Lower lobe of right lung (tissue), 2 donors: ENCODE measurements around the gene SERPINB2. TPM values are rescaled to one million over a fixed set of nuclear protein-coding genes. Genes with fewer than 3 reads are reported as not detected.
A peak's percentile ranks its signal among the peaks of the same experiment; 100 is the strongest.

ENCODE experiments used
- ATAC-seq, 2 donors: fragments of 200-7000 bp; cut with Tn5 transposase; one replicate each; pipeline ENCODE4 v1.9.1; 2020 to 2022; ENCODE audit warnings: mild to moderate bottlenecking in 2 of 2, moderate library complexity in 2 of 2
- DNase-seq: peaks from one replicate; pipeline ENCODE4 v3.0.0-alpha.2; 2020
- H3K27ac ChIP-seq: fragments of 200-600 bp; one replicate; pipeline ENCODE4 v1.8.0; 2022
- H3K27me3 ChIP-seq: fragments of 200-600 bp; one replicate; pipeline ENCODE4 v1.8.0; 2022; ENCODE audit warnings: low read depth
- H3K36me3 ChIP-seq: fragments of 200-600 bp; one replicate; pipeline ENCODE4 v1.8.0; 2022; ENCODE audit warnings: mild to moderate bottlenecking
- H3K4me1 ChIP-seq: fragments of 200-600 bp; one replicate; pipeline ENCODE4 v1.8.0; 2022
- H3K4me3 ChIP-seq: fragments of 200-600 bp; one replicate; pipeline ENCODE4 v1.8.0; 2022; ENCODE audit warnings: mild to moderate bottlenecking
- H3K9me3 ChIP-seq: fragments of 200-600 bp; one replicate; pipeline ENCODE4 v1.8.0; 2022
- intact Hi-C: fragments of 100-400 bp; cut with DNase I; formaldehyde crosslinking; loops from one replicate; pipeline ENCODE4 v1.11.0; 2022
- total RNA-seq: library from RNA; stranded (reverse); fragmentation: NEBNext Ultra II Directional; extraction: Animal tissue kit (Norgen Biotek cat#: 25700); gene quantifications from one replicate; pipeline ENCODE4 v1.2.1, GENCODE V29; 2021
- TF ChIP-seq, protein P1 (sequence below): fragments of 200-600 bp; IDR thresholded peaks from one replicate; pipeline ENCODE4 v1.8.0; 2022; ENCODE audit warnings: antibody characterized with exemption, mild to moderate bottlenecking
- donor health status: DM: no; HTN: yes; CAD: no; lungs with severe emphysema.

Gene SERPINB2
- total RNA-seq, 1 donor from 2014 or later: not detected

DNA sequence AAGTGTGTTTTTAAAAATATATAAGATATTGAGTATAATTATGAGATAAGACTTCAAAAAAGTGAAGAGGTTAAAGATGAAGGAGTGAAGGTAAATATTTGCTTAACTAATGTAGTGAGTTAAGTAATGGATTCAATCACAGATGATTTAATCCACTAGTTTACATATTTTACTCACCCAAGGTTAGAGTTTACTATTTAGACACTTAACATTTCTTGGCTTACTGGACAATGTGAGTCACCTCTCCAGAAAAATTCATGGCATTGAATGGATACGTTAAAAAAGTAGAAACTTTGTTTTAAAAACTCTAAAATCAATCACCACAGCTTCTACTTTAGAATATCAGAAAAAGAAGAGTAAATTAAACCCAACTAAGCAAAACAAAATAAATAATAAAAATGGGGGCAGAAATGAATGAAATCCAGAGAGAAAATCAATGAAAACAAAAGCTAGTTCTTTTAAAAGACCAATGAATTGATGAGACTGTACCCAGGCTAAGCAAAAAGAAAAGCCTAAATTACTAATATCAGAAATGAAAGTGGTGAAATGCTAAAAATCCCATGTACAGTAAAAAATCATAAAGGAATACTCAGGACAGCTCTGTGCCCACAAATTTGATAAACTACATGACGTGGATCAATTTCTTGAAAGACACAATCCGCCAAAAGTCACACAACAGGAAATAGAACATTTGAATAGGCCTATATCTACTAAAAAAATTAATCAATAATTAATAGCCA lies 59.7 kb downstream of the SERPINB2 start:
- Histone ChIP-seq H3K9me3 (no peaks in the 10 kb centered on the region), H3K27ac (no peak overlapping the region), H3K4me1 (peaks cover 9% of the 10 kb centered on the region), H3K36me3 (no peaks in the 10 kb centered on the region), H3K4me3 (no peak overlapping the region), H3K27me3 (no peaks in the 10 kb centered on the region)
- DNase-seq (no peak), ATAC-seq (no peak)
- TF ChIP-seq, protein P1, sequence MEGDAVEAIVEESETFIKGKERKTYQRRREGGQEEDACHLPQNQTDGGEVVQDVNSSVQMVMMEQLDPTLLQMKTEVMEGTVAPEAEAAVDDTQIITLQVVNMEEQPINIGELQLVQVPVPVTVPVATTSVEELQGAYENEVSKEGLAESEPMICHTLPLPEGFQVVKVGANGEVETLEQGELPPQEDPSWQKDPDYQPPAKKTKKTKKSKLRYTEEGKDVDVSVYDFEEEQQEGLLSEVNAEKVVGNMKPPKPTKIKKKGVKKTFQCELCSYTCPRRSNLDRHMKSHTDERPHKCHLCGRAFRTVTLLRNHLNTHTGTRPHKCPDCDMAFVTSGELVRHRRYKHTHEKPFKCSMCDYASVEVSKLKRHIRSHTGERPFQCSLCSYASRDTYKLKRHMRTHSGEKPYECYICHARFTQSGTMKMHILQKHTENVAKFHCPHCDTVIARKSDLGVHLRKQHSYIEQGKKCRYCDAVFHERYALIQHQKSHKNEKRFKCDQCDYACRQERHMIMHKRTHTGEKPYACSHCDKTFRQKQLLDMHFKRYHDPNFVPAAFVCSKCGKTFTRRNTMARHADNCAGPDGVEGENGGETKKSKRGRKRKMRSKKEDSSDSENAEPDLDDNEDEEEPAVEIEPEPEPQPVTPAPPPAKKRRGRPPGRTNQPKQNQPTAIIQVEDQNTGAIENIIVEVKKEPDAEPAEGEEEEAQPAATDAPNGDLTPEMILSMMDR: no peak
- intact Hi-C loops: no loop called here

DNA sequence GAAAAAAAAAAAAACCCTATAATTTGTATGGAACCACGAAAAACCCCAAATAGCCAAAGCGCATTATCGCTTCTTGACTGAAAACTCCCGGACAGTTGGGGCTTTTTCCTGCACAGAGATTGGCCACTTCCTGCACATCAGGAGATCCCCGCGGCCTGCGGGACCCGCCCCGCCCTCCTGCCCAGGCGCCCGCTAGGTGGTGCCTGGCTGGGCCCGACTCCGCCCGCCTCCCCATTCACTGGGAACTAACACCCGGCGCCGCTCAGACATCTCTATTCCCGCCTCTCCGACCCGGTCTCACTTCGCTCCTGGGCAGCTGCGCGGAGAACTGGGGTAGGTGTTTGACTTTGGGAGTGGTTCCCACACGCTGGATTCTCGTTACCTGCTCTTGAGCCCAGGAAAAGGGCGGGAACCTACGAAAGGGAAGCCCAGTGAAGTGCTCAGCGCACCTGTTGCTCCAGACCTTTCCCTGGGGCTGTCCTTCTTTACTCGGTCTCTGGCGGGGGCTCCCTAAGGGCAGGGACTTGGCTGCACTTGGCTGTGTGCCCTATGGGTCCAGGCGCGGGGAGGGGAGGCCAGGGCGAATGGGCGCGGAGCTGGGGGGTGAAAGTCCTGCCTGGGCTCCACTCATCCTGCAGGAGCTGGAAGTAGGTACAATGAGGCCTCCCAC lies 61.7 kb downstream of the SERPINB2 start, which contains the start of gene HMSD:
HMSD (plus strand) TSS at position 234 of the 670 bp plus-strand sequence. CDS start 4,155 bp downstream, outside the sequence.
- TF ChIP-seq, protein P1: peak; percentile 38
- Histone ChIP-seq H3K36me3 (no peaks in the 10 kb centered on the region), H3K4me3 (peak within 1 kb of the TSS; percentile 36), H3K27me3 (no peaks in the 10 kb centered on the region), H3K9me3 (no peaks in the 10 kb centered on the region), H3K4me1 (peaks cover 9% of the 10 kb centered on the region), H3K27ac (no peak within 1 kb of the TSS)
- intact Hi-C loops: no loop called here
- ATAC-seq: peak; percentile 98 to 99
- DNase-seq: peak; percentile 80

DNA sequence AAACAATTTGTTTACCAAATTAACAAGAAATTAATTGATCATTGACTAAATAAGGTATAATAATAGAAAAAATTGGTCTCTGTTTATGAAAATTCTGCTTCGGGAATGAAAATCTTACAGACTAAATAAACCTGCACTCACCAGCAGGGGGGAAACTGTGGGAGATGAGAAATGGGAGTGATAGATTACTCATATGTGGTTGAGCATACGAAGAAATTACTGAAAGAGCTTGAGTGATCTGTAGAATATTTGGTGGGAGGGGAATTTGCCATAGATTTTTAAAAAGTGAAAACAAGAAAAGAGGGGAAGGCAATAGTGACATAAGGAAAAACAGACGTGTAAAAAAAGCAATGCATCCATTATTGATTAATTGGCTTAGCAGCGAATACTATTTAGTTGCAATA lies 63.8 kb downstream of the SERPINB2 start:
- Histone ChIP-seq H3K27ac (no peak overlapping the region), H3K27me3 (peaks cover 8% of the 10 kb centered on the region), H3K4me3 (no peak overlapping the region), H3K36me3 (no peaks in the 10 kb centered on the region), H3K9me3 (no peaks in the 10 kb centered on the region), H3K4me1 (peaks cover 9% of the 10 kb centered on the region)
- no peak for ATAC-seq
- intact Hi-C loops: no loop called here
- TF ChIP-seq, protein P1: no peak
- DNase-seq: no peak

Other genes starting within 250 kb of the SERPINB2 start
- not detected for gene SERPINB4, start 243.4 kb upstream of the SERPINB2 start, total RNA-seq
- not detected for gene SERPINB3, start 225.8 kb upstream of the SERPINB2 start, total RNA-seq
- 0.77 TPM for gene SERPINB11, start 184.7 kb upstream of the SERPINB2 start, total RNA-seq
- not detected for gene SERPINB7, start 112.3 kb upstream of the SERPINB2 start, total RNA-seq
- gene SERPINB10, start 20.3 kb downstream of the SERPINB2 start, total RNA-seq: not detected
- 1.6 TPM for gene HMSD, start 61.6 kb downstream of the SERPINB2 start, total RNA-seq
- gene SERPINB8, start 82.4 kb downstream of the SERPINB2 start, total RNA-seq: 15.4 TPM